ENCODE measurements around the gene TBL1X. TPM values are rescaled to one million over a fixed set of nuclear protein-coding genes. Genes with fewer than 3 reads are reported as not detected.

The TBL1X gene
- total and polyA plus RNA-seq, 10 of the 15 experiments (the other 5 are each of a cell fraction or from before 2014, with no cell fraction given): 4.4 to 26.3 (median 10.6) TPM

GRCh38 chrX:9557521-9557920 is 92.7 kb downstream of the TBL1X start:
- no peak for FAIRE-seq
- ChIA-PET CTCF (no interaction called here), RAD21 (ENCODE audit: unreplicated experiment) (no interaction called here), POLR2A (no interaction called here), SMC1A (ENCODE audit: uncharacterized antibody, unreplicated experiment) (interaction anchor here (1.1 kb wide), 1 partner anchor 12 kb away, joined by 3 read pairs; no protein-coding TSS in a partner anchor)
- Histone ChIP-seq H3K4me2 (ENCODE audit: control insufficient read depth, insufficient read depth) (no peak overlapping the region), H3K4me3 (no peak overlapping the region), H3K36me3 (ENCODE audit: control insufficient read depth in 2 of 2, insufficient read depth in 2 of 2, low read length in 1 of 2) (no peaks in the 10 kb centered on the region), H3K9me3 (replicated peaks; ENCODE audit: control insufficient read depth, insufficient read depth, low read length) (no peaks in the 10 kb centered on the region), H3K27ac (ENCODE audit: control insufficient read depth, insufficient read depth) (no peak overlapping the region), H4K20me1 (ENCODE audit: control insufficient read depth, insufficient read depth) (no peaks in the 10 kb centered on the region), H3K27me3 (replicated peaks in 1 of 2; ENCODE audit: control insufficient read depth in 2 of 2, insufficient read depth in 2 of 2, low read length in 1 of 2) (no peaks in the 10 kb centered on the region), H3K79me2 (ENCODE audit: control insufficient read depth, insufficient read depth, low read length) (no peaks in the 10 kb centered on the region), H3K4me1 (ENCODE audit: control insufficient read depth, insufficient read depth, low read length) (no peaks in the 10 kb centered on the region), H3K9ac (ENCODE audit: control insufficient read depth, insufficient read depth, low read length) (no peak overlapping the region), H2AFZ (ENCODE audit: control insufficient read depth, low read depth, low read length) (no peak overlapping the region)
- in situ Hi-C loops (cut with MboI): no loop called here
- no peak for DNase-seq (ENCODE audit: low read depth, low spot score)
- no peak for ATAC-seq
- no peak for TF ChIP-seq ZSCAN29 (IDR thresholded peaks at IDR 0.05)
- TF ChIP-seq FOXK2 (IDR thresholded peaks at IDR 0.05): no peak
- no peak for TF ChIP-seq ZBTB40 (IDR thresholded peaks at IDR 0.05; ENCODE audit: borderline replicate concordance)
- no peak for TF ChIP-seq KLF5 (IDR thresholded peaks at IDR 0.05; ENCODE audit: partially characterized antibody)
- no peak for TF ChIP-seq CTCF (IDR thresholded peaks at IDR 0.05 in 2 of 3, conservative IDR thresholded peaks at IDR 0.05 in 1 of 3; ENCODE audit: control insufficient read depth in 2 of 3, extremely low read depth in 1 of 3, insufficient read depth in 1 of 3, low read depth in 3 of 3, low read length in 3 of 3)
- TF ChIP-seq SREBF1 (IDR thresholded peaks at IDR 0.05; ENCODE audit: low read length): no peak
- TF ChIP-seq SUZ12 (IDR thresholded peaks at IDR 0.05; ENCODE audit: unreplicated experiment): no peak
- TF ChIP-seq MEF2B (IDR thresholded peaks at IDR 0.05; ENCODE audit: partially characterized antibody, poor library complexity, severe bottlenecking): no peak
- TF ChIP-seq MTA2 (IDR thresholded peaks at IDR 0.05; ENCODE audit: low read depth): no peak
- no peak for TF ChIP-seq CBX3 (IDR thresholded peaks at IDR 0.05; ENCODE audit: borderline replicate concordance, low read depth)
- no peak for TF ChIP-seq CREM (IDR thresholded peaks at IDR 0.05; ENCODE audit: low read depth)
- TF ChIP-seq E2F4 (IDR thresholded peaks at IDR 0.05; ENCODE audit: low read depth, low read length): no peak
- intact Hi-C loops (cut with micrococcal nuclease; ENCODE audit: unreplicated experiment): no loop called here
- WGBS (ENCODE audit: insufficient coverage, insufficient replicate concordance, low lambda C conversion rate, missing lambda C conversion rate): 78% methylated on average over 5 of the region's 5 CpGs
- no TSS peak for BruUV-seq (replicated peaks)

Measured in GM12878 (cell line).